ENCODE data around the gene MDFI.
A peak's percentile ranks its signal among the peaks of the same experiment; 100 is the strongest.

- peak; percentile 36; the same call in 1 of the 2 replicates for TF ChIP-seq POLR2AphosphoS5 (IDR thresholded peaks at IDR 0.05; ENCODE audit: borderline replicate concordance, low read depth, low read length)
- TF ChIP-seq EZH2 (IDR thresholded peaks at IDR 0.05) = no peak
These were observed 13.8 kb downstream of the MDFI start for GRCh38 chr6:41651962-41652657.
